GM12878 (cell line): ENCODE results near the gene TBRG4. TPM values are rescaled to one million over a fixed set of nuclear protein-coding genes. Genes with fewer than 3 reads are reported as not detected.

Source experiments
- PAX8 ChIP-seq: fragments of 450-650 bp; IDR thresholded peaks from 2 replicates; pipeline ENCODE4 v1.6.1; 2017; ENCODE audit warnings: mild to moderate bottlenecking, moderate library complexity
- RBBP5 ChIP-seq: fragments of 200-600 bp; sonication (generic); conservative IDR thresholded peaks from 2 replicates; pipeline ENCODE4 v1.6.1; 2016
- RCOR1 ChIP-seq: conservative IDR thresholded peaks from 2 replicates; pipeline ENCODE4 v1.6.1; 2012; ENCODE audit warnings: low read depth, low read length, improper control_type of control experiment
- SREBF1 ChIP-seq: IDR thresholded peaks from 2 replicates; pipeline ENCODE4 v1.6.1; 2012; ENCODE audit warnings: mild to moderate bottlenecking, low read length
- SRF ChIP-seq, 2 experiments: IDR thresholded peaks; 2 replicates each; pipeline ENCODE4 v1.6.1; 2011; ENCODE audit warnings: low read depth in 2 of 2, low read length in 2 of 2, mild to moderate bottlenecking in 1 of 2, moderate library complexity in 1 of 2
- polyA plus RNA-seq, 11 experiments: library from polyadenylated mRNA; depleted of rRNA in 4 of 11; unstranded in 6 of 11; stranded (reverse) in 5 of 11; fragments of >200 nt; fragmentation: Nextera tagmentation in 4 of 11; fragmentation: Illumina TruSeq in 1 of 11; extraction: Ambion mirVana in 4 of 11; extraction: Trizol in 1 of 11; gene quantifications; 1 replicate in 1 of 11; 2 replicates in 10 of 11; pipeline versions ENCODE4 v1.2.1 to v1.2.3, GENCODE V29; 2011 to 2016; ENCODE audit warnings: inconsistent platforms in 2 of 11, missing spikeins in 2 of 11, low read depth in 1 of 11
- total RNA-seq, 4 experiments: library from RNA; depleted of rRNA in 3 of 4; stranded (reverse); fragments of >200 nt in 3 of 4; fragmentation: Illumina TruSeq in 1 of 4; extraction: Trizol in 1 of 4; gene quantifications; 2 replicates each; pipeline versions ENCODE4 v1.2.1 to v1.2.3, GENCODE V29; 2013 to 2021
- TF ChIP-seq, protein P1 (sequence below): fragments of 450-650 bp; IDR thresholded peaks from 2 replicates; pipeline ENCODE4 v1.6.1; 2016; ENCODE audit warnings: mild to moderate bottlenecking
- TF ChIP-seq, protein P2 (sequence below): IDR thresholded peaks from 2 replicates; pipeline ENCODE4 v1.6.1; 2012; ENCODE audit warnings: low read depth, low read length, improper control_type of control experiment
- TF ChIP-seq, protein P3 (sequence below): fragments of 450-650 bp; conservative IDR thresholded peaks from 2 replicates; pipeline ENCODE4 v1.6.1; 2017; ENCODE audit warnings: mild to moderate bottlenecking, moderate library complexity
- TF ChIP-seq, protein P4 (sequence below): fragments of 450-650 bp; IDR thresholded peaks from 2 replicates; pipeline ENCODE4 v1.6.1; 2016; ENCODE audit warnings: mild to moderate bottlenecking, moderate library complexity, borderline replicate concordance

TBRG4 gene
- total and polyA plus RNA-seq, 10 of the 15 experiments (the other 5 are each of a cell fraction or from before 2014, with no cell fraction given) = 8.4 to 130 (median 118) TPM

DNA sequence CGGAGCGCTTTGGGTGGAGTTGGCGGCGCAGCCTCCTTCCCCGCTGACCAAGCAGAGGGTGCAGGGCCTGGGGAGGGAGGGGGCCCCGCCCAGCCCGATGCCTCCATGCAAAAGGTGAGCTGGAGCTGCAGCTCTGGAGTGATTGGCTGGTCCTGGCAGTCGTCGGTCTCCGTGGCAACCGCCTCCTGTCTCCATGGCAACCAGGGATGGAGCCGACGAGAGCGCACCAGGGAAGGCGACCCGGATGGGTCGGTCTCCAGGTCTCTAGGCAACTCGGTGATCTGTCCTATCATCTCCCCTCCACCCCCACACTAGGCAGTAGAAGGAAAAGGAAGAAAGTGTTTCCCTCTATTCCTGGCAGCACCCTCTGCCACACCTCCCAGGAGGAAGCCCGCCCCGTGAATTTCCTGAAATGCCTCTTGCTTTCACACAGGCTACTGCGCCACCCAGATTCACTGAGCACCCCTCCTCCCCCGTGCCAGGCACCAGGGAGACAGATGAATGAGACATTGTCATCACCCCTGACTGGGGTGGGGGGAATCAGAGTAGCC, 22.1 kb downstream of the TBRG4 start (continued):
- TF ChIP-seq, protein P1, sequence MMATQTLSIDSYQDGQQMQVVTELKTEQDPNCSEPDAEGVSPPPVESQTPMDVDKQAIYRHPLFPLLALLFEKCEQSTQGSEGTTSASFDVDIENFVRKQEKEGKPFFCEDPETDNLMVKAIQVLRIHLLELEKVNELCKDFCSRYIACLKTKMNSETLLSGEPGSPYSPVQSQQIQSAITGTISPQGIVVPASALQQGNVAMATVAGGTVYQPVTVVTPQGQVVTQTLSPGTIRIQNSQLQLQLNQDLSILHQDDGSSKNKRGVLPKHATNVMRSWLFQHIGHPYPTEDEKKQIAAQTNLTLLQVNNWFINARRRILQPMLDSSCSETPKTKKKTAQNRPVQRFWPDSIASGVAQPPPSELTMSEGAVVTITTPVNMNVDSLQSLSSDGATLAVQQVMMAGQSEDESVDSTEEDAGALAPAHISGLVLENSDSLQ = peak; percentile 44; the same call in 1 of the 2 replicates
- TF ChIP-seq, protein P2, sequence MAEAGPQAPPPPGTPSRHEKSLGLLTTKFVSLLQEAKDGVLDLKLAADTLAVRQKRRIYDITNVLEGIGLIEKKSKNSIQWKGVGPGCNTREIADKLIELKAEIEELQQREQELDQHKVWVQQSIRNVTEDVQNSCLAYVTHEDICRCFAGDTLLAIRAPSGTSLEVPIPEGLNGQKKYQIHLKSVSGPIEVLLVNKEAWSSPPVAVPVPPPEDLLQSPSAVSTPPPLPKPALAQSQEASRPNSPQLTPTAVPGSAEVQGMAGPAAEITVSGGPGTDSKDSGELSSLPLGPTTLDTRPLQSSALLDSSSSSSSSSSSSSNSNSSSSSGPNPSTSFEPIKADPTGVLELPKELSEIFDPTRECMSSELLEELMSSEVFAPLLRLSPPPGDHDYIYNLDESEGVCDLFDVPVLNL = no peak
- TF ChIP-seq RBBP5 = no peak
- TF ChIP-seq, protein P3, sequence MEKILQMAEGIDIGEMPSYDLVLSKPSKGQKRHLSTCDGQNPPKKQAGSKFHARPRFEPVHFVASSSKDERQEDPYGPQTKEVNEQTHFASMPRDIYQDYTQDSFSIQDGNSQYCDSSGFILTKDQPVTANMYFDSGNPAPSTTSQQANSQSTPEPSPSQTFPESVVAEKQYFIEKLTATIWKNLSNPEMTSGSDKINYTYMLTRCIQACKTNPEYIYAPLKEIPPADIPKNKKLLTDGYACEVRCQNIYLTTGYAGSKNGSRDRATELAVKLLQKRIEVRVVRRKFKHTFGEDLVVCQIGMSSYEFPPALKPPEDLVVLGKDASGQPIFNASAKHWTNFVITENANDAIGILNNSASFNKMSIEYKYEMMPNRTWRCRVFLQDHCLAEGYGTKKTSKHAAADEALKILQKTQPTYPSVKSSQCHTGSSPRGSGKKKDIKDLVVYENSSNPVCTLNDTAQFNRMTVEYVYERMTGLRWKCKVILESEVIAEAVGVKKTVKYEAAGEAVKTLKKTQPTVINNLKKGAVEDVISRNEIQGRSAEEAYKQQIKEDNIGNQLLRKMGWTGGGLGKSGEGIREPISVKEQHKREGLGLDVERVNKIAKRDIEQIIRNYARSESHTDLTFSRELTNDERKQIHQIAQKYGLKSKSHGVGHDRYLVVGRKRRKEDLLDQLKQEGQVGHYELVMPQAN = no peak
- no peak for TF ChIP-seq SREBF1
- TF ChIP-seq PAX8 = no peak
- no peak for TF ChIP-seq SRF (IDR thresholded peaks at IDR 0.05; ENCODE audit: low read depth in 2 of 2, low read length in 2 of 2)
- 0 out of 2 replicates have a peak, but pooled peaks have one; percentile 74 for TF ChIP-seq RCOR1
- TF ChIP-seq, protein P4, sequence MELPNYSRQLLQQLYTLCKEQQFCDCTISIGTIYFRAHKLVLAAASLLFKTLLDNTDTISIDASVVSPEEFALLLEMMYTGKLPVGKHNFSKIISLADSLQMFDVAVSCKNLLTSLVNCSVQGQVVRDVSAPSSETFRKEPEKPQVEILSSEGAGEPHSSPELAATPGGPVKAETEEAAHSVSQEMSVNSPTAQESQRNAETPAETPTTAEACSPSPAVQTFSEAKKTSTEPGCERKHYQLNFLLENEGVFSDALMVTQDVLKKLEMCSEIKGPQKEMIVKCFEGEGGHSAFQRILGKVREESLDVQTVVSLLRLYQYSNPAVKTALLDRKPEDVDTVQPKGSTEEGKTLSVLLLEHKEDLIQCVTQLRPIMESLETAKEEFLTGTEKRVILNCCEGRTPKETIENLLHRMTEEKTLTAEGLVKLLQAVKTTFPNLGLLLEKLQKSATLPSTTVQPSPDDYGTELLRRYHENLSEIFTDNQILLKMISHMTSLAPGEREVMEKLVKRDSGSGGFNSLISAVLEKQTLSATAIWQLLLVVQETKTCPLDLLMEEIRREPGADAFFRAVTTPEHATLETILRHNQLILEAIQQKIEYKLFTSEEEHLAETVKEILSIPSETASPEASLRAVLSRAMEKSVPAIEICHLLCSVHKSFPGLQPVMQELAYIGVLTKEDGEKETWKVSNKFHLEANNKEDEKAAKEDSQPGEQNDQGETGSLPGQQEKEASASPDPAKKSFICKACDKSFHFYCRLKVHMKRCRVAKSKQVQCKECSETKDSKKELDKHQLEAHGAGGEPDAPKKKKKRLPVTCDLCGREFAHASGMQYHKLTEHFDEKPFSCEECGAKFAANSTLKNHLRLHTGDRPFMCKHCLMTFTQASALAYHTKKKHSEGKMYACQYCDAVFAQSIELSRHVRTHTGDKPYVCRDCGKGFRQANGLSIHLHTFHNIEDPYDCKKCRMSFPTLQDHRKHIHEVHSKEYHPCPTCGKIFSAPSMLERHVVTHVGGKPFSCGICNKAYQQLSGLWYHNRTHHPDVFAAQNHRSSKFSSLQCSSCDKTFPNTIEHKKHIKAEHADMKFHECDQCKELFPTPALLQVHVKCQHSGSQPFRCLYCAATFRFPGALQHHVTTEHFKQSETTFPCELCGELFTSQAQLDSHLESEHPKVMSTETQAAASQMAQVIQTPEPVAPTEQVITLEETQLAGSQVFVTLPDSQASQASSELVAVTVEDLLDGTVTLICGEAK = peak; percentile 38
